ENCODE results near the gene ENOPH1. TPM values are rescaled to one million over a fixed set of nuclear protein-coding genes. Genes with fewer than 3 reads are reported as not detected.
"Not testable (repeated sequence)": the region's sequence is repeated elsewhere in the genome, so short reads cannot be mapped to it uniquely, and the experiment has no call there.

The ENOPH1 gene
- total and polyA plus RNA-seq, 2 experiments from 2014 or later, result 34.0 to 35.6 TPM

DNA sequence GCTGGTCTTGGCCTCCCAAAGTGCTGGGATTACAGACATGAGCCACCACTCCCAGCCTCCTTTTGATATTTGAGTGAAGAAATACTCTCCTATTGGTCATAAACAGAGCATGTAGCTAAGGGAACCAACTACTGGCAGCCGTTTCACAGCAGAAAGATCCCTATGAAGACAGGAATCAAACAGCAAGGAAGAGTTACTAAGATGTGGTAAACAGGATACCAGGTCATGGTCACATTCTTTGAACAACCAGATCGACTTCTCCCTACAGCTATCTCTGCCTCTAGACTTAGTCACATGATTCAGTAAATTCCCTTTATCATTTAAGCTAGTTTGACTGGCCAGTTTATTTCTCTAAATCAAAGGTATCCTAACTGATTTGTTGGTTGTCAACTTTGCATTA is 47.6 kb upstream of the ENOPH1 start:
- in situ Hi-C loops (cut with MboI), result no loop called here

DNA sequence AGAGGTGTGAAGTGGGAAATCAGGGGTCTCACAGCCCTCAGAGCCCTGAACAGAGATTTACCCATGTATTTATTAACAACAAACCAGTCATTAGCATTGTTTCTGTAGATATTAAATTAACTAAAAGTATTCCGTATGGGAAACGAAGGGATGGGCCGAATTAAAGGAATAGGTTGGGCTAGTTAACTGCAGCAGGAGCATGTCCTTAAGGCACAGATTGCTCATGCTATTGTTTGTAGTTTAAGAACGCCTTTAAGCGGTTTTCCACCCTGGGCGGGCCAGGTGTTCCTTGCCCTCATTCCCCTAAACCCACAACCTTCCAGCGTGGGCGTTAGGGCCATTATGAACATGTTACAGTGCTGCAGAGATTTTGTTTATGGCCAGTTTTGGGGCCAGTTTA is 44.1 kb upstream of the ENOPH1 start:
- H3K4me1 ChIP-seq (ENCODE audit: insufficient read depth); H3K79me2 ChIP-seq (ENCODE audit: insufficient read depth); H2AFZ ChIP-seq; H3K36me3 ChIP-seq (ENCODE audit: low read depth); DNase-seq; H3K9me3 ChIP-seq (ENCODE audit: low read depth); H3K27me3 ChIP-seq (replicated peaks; ENCODE audit: insufficient read depth); H3F3A ChIP-seq (ENCODE audit: insufficient read depth); H4K20me1 ChIP-seq (ENCODE audit: insufficient read depth); H3K9me2 ChIP-seq (ENCODE audit: insufficient read depth); H3K4me3 ChIP-seq; H3K27ac ChIP-seq; H3K4me2 ChIP-seq (ENCODE audit: unreplicated experiment); in situ Hi-C loops (cut with MboI); H3K9ac ChIP-seq: not testable (repeated sequence)
- 67 to 76% methylated on average over 8 of the region's 8 CpGs for WGBS, 2 experiments (ENCODE audit: low coverage in 1 of 2, low lambda C conversion rate in 2 of 2, missing lambda C conversion rate in 2 of 2)

More for the DNA sequence above, 47.6 kb upstream of the ENOPH1 start:
- H3K4me3 ChIP-seq, result no peak overlapping the region
- peaks cover 15% of the 10 kb centered on the region; the same call in 1 of the 2 replicates for H3K79me2 ChIP-seq (ENCODE audit: insufficient read depth)
- no peaks in the 10 kb centered on the region for H4K20me1 ChIP-seq (ENCODE audit: insufficient read depth)
- H3F3A ChIP-seq (ENCODE audit: insufficient read depth), result peaks cover 8% of the 10 kb centered on the region; the same call in 1 of the 2 replicates
- WGBS, 2 experiments (ENCODE audit: low coverage in 1 of 2, low lambda C conversion rate in 2 of 2, missing lambda C conversion rate in 2 of 2), result 50 to 51% methylated on average over 2 of the region's 2 CpGs
- H3K27ac ChIP-seq, result no peak overlapping the region
- H2AFZ ChIP-seq, result no peak overlapping the region
- H3K4me2 ChIP-seq (ENCODE audit: unreplicated experiment), result no peak overlapping the region
- no peak for TF ChIP-seq EZH2 (IDR thresholded peaks at IDR 0.05; ENCODE audit: insufficient read depth, poor library complexity, severe bottlenecking)
- no peak for TF ChIP-seq EZH2phosphoT487 (IDR thresholded peaks at IDR 0.05; ENCODE audit: insufficient read depth, low read depth)
- no peaks in the 10 kb centered on the region for H3K9me3 ChIP-seq (ENCODE audit: low read depth)
- H3K27me3 ChIP-seq (replicated peaks; ENCODE audit: insufficient read depth), result no peaks in the 10 kb centered on the region
- no peak for DNase-seq
- no peaks in the 10 kb centered on the region for H3K36me3 ChIP-seq (ENCODE audit: low read depth)
- no peaks in the 10 kb centered on the region for H3K4me1 ChIP-seq (ENCODE audit: insufficient read depth)
- H3K9me2 ChIP-seq (ENCODE audit: insufficient read depth), result no peaks in the 10 kb centered on the region
- H3K9ac ChIP-seq, result no peak overlapping the region

DNA sequence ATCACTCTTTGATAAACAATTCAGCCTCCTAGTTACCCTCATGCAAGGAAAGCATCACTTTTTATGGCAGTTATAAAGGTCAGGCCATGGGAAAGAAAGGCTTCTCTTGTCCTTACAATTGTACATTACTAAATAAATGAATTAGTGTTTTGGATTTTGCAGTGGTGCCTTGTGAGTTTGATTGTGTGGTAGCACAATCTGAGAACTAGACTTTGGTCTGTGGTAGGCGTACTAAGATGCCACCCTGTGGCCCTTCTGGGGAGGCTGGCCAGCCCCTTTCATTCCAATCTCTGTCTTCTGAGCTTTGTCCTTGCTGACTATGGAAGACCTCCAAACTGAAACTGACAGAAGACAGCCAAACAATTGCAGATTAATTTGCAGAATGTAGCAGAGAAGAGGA is 42.0 kb upstream of the ENOPH1 start:
- H3F3A ChIP-seq (ENCODE audit: insufficient read depth), result no peaks in the 10 kb centered on the region
- no peaks in the 10 kb centered on the region for H3K4me1 ChIP-seq (ENCODE audit: insufficient read depth)
- H3K9ac ChIP-seq, result no peak overlapping the region
- DNase-seq, result no peak
- WGBS, 2 experiments (ENCODE audit: low coverage in 1 of 2, low lambda C conversion rate in 2 of 2, missing lambda C conversion rate in 2 of 2), result 70 to 71% methylated on average over 1 of the region's 1 CpG
- no peaks in the 10 kb centered on the region for H4K20me1 ChIP-seq (ENCODE audit: insufficient read depth)
- no peaks in the 10 kb centered on the region for H3K9me2 ChIP-seq (ENCODE audit: insufficient read depth)
- H3K4me3 ChIP-seq, result no peak overlapping the region
- H3K27me3 ChIP-seq (replicated peaks; ENCODE audit: insufficient read depth), result no peaks in the 10 kb centered on the region
- H3K4me2 ChIP-seq (ENCODE audit: unreplicated experiment), result no peak overlapping the region
- in situ Hi-C loops (cut with MboI), result no loop called here
- no peak for TF ChIP-seq EZH2phosphoT487 (IDR thresholded peaks at IDR 0.05; ENCODE audit: insufficient read depth, low read depth)
- TF ChIP-seq EZH2 (IDR thresholded peaks at IDR 0.05; ENCODE audit: insufficient read depth, poor library complexity, severe bottlenecking), result no peak
- no peaks in the 10 kb centered on the region for H3K36me3 ChIP-seq (ENCODE audit: low read depth)
- H2AFZ ChIP-seq, result no peak overlapping the region
- no peaks in the 10 kb centered on the region for H3K79me2 ChIP-seq (ENCODE audit: insufficient read depth)
- H3K27ac ChIP-seq, result no peak overlapping the region
- H3K9me3 ChIP-seq (ENCODE audit: low read depth), result no peaks in the 10 kb centered on the region

DNA sequence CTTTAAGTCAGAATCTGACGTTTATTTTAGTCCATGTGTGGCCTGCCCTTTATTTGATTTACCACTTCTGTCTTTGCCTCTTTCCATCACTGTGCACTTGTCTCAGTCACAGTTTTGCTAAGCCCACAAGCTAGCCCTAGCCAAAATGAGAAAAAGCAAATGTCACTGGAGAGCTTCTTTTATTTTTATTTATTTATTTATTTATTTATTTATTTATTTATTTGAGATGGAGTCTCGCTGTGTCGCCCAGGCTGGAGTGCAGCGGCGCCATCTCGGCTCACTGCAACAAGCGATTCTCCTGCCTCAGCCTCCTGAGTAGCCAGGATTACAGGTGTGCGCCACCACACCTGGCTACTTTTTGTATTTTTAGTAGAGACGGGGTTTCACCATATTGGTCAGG is 40.3 kb upstream of the ENOPH1 start:
- H3K4me3 ChIP-seq; DNase-seq; H3K9me2 ChIP-seq (ENCODE audit: insufficient read depth); H3F3A ChIP-seq (ENCODE audit: insufficient read depth); H3K4me2 ChIP-seq (ENCODE audit: unreplicated experiment); H4K20me1 ChIP-seq (ENCODE audit: insufficient read depth); in situ Hi-C loops (cut with MboI); H2AFZ ChIP-seq; H3K9ac ChIP-seq; H3K9me3 ChIP-seq (ENCODE audit: low read depth); H3K27me3 ChIP-seq (replicated peaks; ENCODE audit: insufficient read depth); H3K27ac ChIP-seq; H3K4me1 ChIP-seq (ENCODE audit: insufficient read depth); H3K36me3 ChIP-seq (ENCODE audit: low read depth); H3K79me2 ChIP-seq (ENCODE audit: insufficient read depth): not testable (repeated sequence)
- 93 to 94% methylated on average over 9 of the region's 9 CpGs for WGBS, 2 experiments (ENCODE audit: low coverage in 1 of 2, low lambda C conversion rate in 2 of 2, missing lambda C conversion rate in 2 of 2)

DNA sequence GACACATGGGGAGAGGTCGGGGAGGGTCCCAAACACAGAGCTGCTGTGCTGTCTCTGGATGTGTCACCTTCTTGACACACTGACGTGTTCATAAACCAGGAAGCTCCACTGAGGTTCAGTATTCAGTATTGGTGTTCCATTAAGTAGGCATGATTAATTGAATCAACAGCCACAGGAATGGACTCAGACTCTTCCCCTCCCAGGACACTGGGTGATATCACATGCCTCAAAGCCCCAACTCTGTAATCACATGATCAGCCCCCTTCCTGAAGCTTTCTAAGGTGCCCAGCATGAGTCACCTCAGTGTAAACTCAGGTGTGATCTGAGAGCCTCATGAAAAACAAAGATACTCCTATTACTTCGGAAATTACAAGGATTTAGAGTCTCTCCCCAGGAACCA is 35.5 kb upstream of the ENOPH1 start:
- no peaks in the 10 kb centered on the region for H3K9me3 ChIP-seq (ENCODE audit: low read depth)
- 73 to 80% methylated on average over 3 of the region's 3 CpGs for WGBS, 2 experiments (ENCODE audit: low coverage in 1 of 2, low lambda C conversion rate in 2 of 2, missing lambda C conversion rate in 2 of 2)
- no peaks in the 10 kb centered on the region for H3K79me2 ChIP-seq (ENCODE audit: insufficient read depth)
- no peak overlapping the region for H3K9ac ChIP-seq
- no peak overlapping the region for H3K4me3 ChIP-seq
- H3K9me2 ChIP-seq (ENCODE audit: insufficient read depth), result no peaks in the 10 kb centered on the region
- no peaks in the 10 kb centered on the region for H3K4me1 ChIP-seq (ENCODE audit: insufficient read depth)
- in situ Hi-C loops (cut with MboI), result no loop called here
- H3K27ac ChIP-seq, result no peak overlapping the region
- no peaks in the 10 kb centered on the region for H3K36me3 ChIP-seq (ENCODE audit: low read depth)
- no peak overlapping the region for H3K4me2 ChIP-seq (ENCODE audit: unreplicated experiment)
- no peaks in the 10 kb centered on the region for H3F3A ChIP-seq (ENCODE audit: insufficient read depth)
- no peaks in the 10 kb centered on the region for H4K20me1 ChIP-seq (ENCODE audit: insufficient read depth)
- no peak overlapping the region for H2AFZ ChIP-seq
- DNase-seq, result no peak
- TF ChIP-seq EZH2phosphoT487 (IDR thresholded peaks at IDR 0.05; ENCODE audit: insufficient read depth, low read depth) (no peak), EZH2 (IDR thresholded peaks at IDR 0.05; ENCODE audit: insufficient read depth, poor library complexity, severe bottlenecking) (no peak)
- H3K27me3 ChIP-seq (replicated peaks; ENCODE audit: insufficient read depth), result no peaks in the 10 kb centered on the region
